HepG2 (cell line): Measurements from ENCODE around the gene KLHDC4. TPM values are rescaled to one million over a fixed set of nuclear protein-coding genes. Genes with fewer than 3 reads are reported as not detected.

Experiments
- ARNTL ChIP-seq: sonication (generic); formaldehyde crosslinking; IDR thresholded peaks from 2 replicates; pipeline ENCODE4 v1.4.0; 2020; ENCODE audit warnings: mild to moderate bottlenecking, missing genetic modification reagents
- HNRNPUL1 ChIP-seq: fragments of 200-400 bp; formaldehyde crosslinking; IDR thresholded peaks from 2 replicates; pipeline ENCODE4 v1.6.1; 2017; ENCODE audit warnings: low read depth, mild to moderate bottlenecking, low read length, moderate library complexity
- MAF1 ChIP-seq: sonication (generic); formaldehyde crosslinking; IDR thresholded peaks from 2 replicates; pipeline ENCODE4 v1.5.0; 2020; ENCODE audit warnings: missing genetic modification reagents, borderline replicate concordance
- NFKBIZ ChIP-seq: IDR thresholded peaks from 2 replicates; pipeline ENCODE4 v1.6.1; 2018; ENCODE audit warnings: missing genetic modification reagents, missing compliant biosample characterization
- NR2F1 ChIP-seq, 2 experiments: fragments of 450-650 bp in 1 of 2; formaldehyde crosslinking in 1 of 2; IDR thresholded peaks; 2 replicates each; pipeline versions ENCODE4 v1.5.0 to v1.6.1; 2016 to 2020; ENCODE audit warnings: mild to moderate bottlenecking in 1 of 2, missing compliant biosample characterization in 1 of 2, missing genetic modification reagents in 1 of 2, moderate library complexity in 1 of 2
- PHF8 ChIP-seq: sonication (generic); formaldehyde crosslinking; IDR thresholded peaks from 2 replicates; pipeline ENCODE4 v1.5.0; 2020; ENCODE audit warnings: missing genetic modification reagents
- PITX1 ChIP-seq: sonication (generic); formaldehyde crosslinking; IDR thresholded peaks from 2 replicates; pipeline ENCODE4 v1.5.1; 2020; ENCODE audit warnings: mild to moderate bottlenecking, missing genetic modification reagents
- SUZ12 ChIP-seq: fragments of 150-350 bp; IDR thresholded peaks from 2 replicates; pipeline ENCODE4 v1.6.1; 2014; ENCODE audit warnings: low read depth, low read length
- ZNF280D ChIP-seq: sonication (generic); formaldehyde crosslinking; IDR thresholded peaks from 2 replicates; pipeline ENCODE4 v1.5.1; 2020; ENCODE audit warnings: mild to moderate bottlenecking, missing genetic modification reagents
- ZNF3 ChIP-seq: IDR thresholded peaks from 2 replicates; pipeline ENCODE4 v1.7.0; 2017; ENCODE audit warnings: inconsistent platforms
- ZNF468 ChIP-seq: sonication (generic); formaldehyde crosslinking; IDR thresholded peaks from 2 replicates; pipeline ENCODE4 v1.8.0; 2022; ENCODE audit warnings: mild to moderate bottlenecking, moderate library complexity, missing genetic modification reagents
- ZSCAN25 ChIP-seq: sonication (generic); formaldehyde crosslinking; IDR thresholded peaks from 2 replicates; pipeline ENCODE4 v1.8.0; 2022; ENCODE audit warnings: mild to moderate bottlenecking, missing genetic modification reagents
- polyA plus RNA-seq, 8 experiments: library from polyadenylated mRNA; depleted of rRNA in 3 of 8; stranded (reverse) in 7 of 8; unstranded in 1 of 8; fragments of >200 nt; fragmentation: Illumina TruSeq in 4 of 8; extraction: Trizol in 4 of 8; gene quantifications; 2 replicates each; pipeline versions ENCODE4 v1.2.1 to v1.2.3, GENCODE V29; 2011 to 2016; ENCODE audit warnings: low read depth in 4 of 8, missing spikeins in 1 of 8, mixed read lengths in 1 of 8; ENCODE audit not compliant: insufficient read depth in 1 of 8
- total RNA-seq, 5 experiments: library from RNA; depleted of rRNA; stranded (reverse); fragments of >200 nt; fragmentation: Illumina TruSeq; extraction: Trizol; gene quantifications; 2 replicates each; pipeline ENCODE4 v1.2.3, GENCODE V29; 2016; ENCODE audit warnings: low read depth in 1 of 5
- TF ChIP-seq, protein P1 (sequence below): IDR thresholded peaks from 2 replicates; pipeline ENCODE4 v1.6.1; 2016; ENCODE audit warnings: mild to moderate bottlenecking
- TF ChIP-seq, protein P2 (sequence below): sonication (generic); formaldehyde crosslinking; IDR thresholded peaks from 2 replicates; pipeline ENCODE4 v1.4.0; 2020; ENCODE audit warnings: mild to moderate bottlenecking, missing genetic modification reagents
- TF ChIP-seq, protein P3 (sequence below): sonication (generic); formaldehyde crosslinking; conservative IDR thresholded peaks from 2 replicates; pipeline ENCODE4 v1.4.0; 2020; ENCODE audit warnings: missing genetic modification reagents
- TF ChIP-seq, protein P4 (sequence below): IDR thresholded peaks from 2 replicates; pipeline ENCODE4 v1.6.1; 2016; ENCODE audit warnings: low read depth, control low read depth

KLHDC4 gene
- total and polyA plus RNA-seq, 2 of the 13 experiments (the other 11 are each of a cell fraction or from before 2014, with no cell fraction given), result 18.7 to 31.8 TPM

- TF ChIP-seq, protein P1, sequence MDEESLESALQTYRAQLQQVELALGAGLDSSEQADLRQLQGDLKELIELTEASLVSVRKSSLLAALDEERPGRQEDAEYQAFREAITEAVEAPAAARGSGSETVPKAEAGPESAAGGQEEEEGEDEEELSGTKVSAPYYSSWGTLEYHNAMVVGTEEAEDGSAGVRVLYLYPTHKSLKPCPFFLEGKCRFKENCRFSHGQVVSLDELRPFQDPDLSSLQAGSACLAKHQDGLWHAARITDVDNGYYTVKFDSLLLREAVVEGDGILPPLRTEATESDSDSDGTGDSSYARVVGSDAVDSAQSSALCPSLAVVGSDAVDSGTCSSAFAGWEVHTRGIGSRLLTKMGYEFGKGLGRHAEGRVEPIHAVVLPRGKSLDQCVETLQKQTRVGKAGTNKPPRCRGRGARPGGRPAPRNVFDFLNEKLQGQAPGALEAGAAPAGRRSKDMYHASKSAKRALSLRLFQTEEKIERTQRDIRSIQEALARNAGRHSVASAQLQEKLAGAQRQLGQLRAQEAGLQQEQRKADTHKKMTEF (CRISPR knock-in tag), result peak; percentile 83
- TF ChIP-seq ZNF468 (CRISPR knock-in tag), result no peak
- TF ChIP-seq, protein P2, sequence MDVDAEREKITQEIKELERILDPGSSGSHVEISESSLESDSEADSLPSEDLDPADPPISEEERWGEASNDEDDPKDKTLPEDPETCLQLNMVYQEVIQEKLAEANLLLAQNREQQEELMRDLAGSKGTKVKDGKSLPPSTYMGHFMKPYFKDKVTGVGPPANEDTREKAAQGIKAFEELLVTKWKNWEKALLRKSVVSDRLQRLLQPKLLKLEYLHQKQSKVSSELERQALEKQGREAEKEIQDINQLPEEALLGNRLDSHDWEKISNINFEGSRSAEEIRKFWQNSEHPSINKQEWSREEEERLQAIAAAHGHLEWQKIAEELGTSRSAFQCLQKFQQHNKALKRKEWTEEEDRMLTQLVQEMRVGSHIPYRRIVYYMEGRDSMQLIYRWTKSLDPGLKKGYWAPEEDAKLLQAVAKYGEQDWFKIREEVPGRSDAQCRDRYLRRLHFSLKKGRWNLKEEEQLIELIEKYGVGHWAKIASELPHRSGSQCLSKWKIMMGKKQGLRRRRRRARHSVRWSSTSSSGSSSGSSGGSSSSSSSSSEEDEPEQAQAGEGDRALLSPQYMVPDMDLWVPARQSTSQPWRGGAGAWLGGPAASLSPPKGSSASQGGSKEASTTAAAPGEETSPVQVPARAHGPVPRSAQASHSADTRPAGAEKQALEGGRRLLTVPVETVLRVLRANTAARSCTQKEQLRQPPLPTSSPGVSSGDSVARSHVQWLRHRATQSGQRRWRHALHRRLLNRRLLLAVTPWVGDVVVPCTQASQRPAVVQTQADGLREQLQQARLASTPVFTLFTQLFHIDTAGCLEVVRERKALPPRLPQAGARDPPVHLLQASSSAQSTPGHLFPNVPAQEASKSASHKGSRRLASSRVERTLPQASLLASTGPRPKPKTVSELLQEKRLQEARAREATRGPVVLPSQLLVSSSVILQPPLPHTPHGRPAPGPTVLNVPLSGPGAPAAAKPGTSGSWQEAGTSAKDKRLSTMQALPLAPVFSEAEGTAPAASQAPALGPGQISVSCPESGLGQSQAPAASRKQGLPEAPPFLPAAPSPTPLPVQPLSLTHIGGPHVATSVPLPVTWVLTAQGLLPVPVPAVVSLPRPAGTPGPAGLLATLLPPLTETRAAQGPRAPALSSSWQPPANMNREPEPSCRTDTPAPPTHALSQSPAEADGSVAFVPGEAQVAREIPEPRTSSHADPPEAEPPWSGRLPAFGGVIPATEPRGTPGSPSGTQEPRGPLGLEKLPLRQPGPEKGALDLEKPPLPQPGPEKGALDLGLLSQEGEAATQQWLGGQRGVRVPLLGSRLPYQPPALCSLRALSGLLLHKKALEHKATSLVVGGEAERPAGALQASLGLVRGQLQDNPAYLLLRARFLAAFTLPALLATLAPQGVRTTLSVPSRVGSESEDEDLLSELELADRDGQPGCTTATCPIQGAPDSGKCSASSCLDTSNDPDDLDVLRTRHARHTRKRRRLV (CRISPR knock-in tag), result no peak
- TF ChIP-seq, protein P3, sequence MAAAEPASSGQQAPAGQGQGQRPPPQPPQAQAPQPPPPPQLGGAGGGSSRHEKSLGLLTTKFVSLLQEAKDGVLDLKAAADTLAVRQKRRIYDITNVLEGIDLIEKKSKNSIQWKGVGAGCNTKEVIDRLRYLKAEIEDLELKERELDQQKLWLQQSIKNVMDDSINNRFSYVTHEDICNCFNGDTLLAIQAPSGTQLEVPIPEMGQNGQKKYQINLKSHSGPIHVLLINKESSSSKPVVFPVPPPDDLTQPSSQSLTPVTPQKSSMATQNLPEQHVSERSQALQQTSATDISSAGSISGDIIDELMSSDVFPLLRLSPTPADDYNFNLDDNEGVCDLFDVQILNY (CRISPR knock-in tag), result no peak; the same call in 1 of the 2 replicates
- TF ChIP-seq NR2F1 (CRISPR knock-in tag; IDR thresholded peaks at IDR 0.05), result peak in 1 of 2 experiments; percentile 7; a peak in 2 of 4 replicates
- TF ChIP-seq ARNTL, result no peak; the same call in 1 of the 2 replicates
- TF ChIP-seq NFKBIZ, result no peak; the same call in 1 of the 2 replicates
- TF ChIP-seq HNRNPUL1, result no peak
- TF ChIP-seq ZSCAN25 (CRISPR knock-in tag), result peak; percentile 71; the same call in 1 of the 2 replicates
- peak; percentile 66 for TF ChIP-seq PITX1 (CRISPR knock-in tag)
- TF ChIP-seq MAF1 (CRISPR knock-in tag), result 0 out of 2 replicates have a peak, but pooled peaks have one; percentile 30
- peak; percentile 23; the same call in 1 of the 2 replicates for TF ChIP-seq PHF8 (CRISPR knock-in tag)
- peak; percentile 79 for TF ChIP-seq ZNF280D
- TF ChIP-seq ZNF3 (CRISPR knock-in tag), result 0 out of 2 replicates have a peak, but pooled peaks have one; percentile 29
- TF ChIP-seq, protein P4, sequence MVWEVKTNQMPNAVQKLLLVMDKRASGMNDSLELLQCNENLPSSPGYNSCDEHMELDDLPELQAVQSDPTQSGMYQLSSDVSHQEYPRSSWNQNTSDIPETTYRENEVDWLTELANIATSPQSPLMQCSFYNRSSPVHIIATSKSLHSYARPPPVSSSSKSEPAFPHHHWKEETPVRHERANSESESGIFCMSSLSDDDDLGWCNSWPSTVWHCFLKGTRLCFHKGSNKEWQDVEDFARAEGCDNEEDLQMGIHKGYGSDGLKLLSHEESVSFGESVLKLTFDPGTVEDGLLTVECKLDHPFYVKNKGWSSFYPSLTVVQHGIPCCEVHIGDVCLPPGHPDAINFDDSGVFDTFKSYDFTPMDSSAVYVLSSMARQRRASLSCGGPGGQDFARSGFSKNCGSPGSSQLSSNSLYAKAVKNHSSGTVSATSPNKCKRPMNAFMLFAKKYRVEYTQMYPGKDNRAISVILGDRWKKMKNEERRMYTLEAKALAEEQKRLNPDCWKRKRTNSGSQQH (CRISPR knock-in tag), result 0 out of 2 replicates have a peak, but pooled peaks have one; percentile 27
- no peak for TF ChIP-seq SUZ12
Observed at GRCh38 chr16:87789437-87790291, 23.9 kb upstream of the KLHDC4 start (continued).
